GM12878 (cell line): Measurements from ENCODE around the gene MRPL44. TPM values are rescaled to one million over a fixed set of nuclear protein-coding genes. Genes with fewer than 3 reads are reported as not detected.

ENCODE experiments used
- ASH2L ChIP-seq: fragments of 300-600, 200-600 bp; sonication (generic); IDR thresholded peaks from 2 replicates; pipeline ENCODE4 v1.6.1; 2017; ENCODE audit warnings: low read depth, mild to moderate bottlenecking, borderline replicate concordance
- CHD2 ChIP-seq: IDR thresholded peaks from 2 replicates; pipeline ENCODE4 v1.6.1; 2011; ENCODE audit warnings: low read depth, low read length, improper control_type of control experiment, borderline replicate concordance
- E2F8 ChIP-seq: fragments of 450-650 bp; IDR thresholded peaks from 2 replicates; pipeline ENCODE4 v1.6.1; 2018; ENCODE audit warnings: mild to moderate bottlenecking, low read depth, moderate library complexity; ENCODE audit not compliant: partially characterized antibody
- EP300 ChIP-seq, 2 experiments: fragments of 150-350 bp in 1 of 2; IDR thresholded peaks; 2 replicates each; pipeline ENCODE4 v1.6.1; 2011 to 2012; ENCODE audit warnings: low read depth in 2 of 2, low read length in 2 of 2, borderline replicate concordance in 1 of 2, improper control_type of control experiment in 1 of 2, inconsistent platforms in 1 of 2; ENCODE audit not compliant: control insufficient read depth in 1 of 2
- IKZF1 ChIP-seq: fragments of 450-650 bp; conservative IDR thresholded peaks from 2 replicates; pipeline ENCODE4 v1.6.1; 2017; ENCODE audit warnings: antibody characterized with exemption, mild to moderate bottlenecking
- IKZF2 ChIP-seq, 2 experiments: fragments of 450-650 bp; IDR thresholded peaks; 2 replicates each; pipeline ENCODE4 v1.6.1; 2017; ENCODE audit warnings: mild to moderate bottlenecking in 2 of 2, moderate library complexity in 2 of 2
- JUND ChIP-seq: IDR thresholded peaks from 2 replicates; pipeline ENCODE4 v1.6.1; 2012; ENCODE audit warnings: low read depth, mild to moderate bottlenecking, low read length, improper control_type of control experiment, moderate library complexity
- MTA3 ChIP-seq: IDR thresholded peaks from 2 replicates; pipeline ENCODE4 v1.6.1; 2012; ENCODE audit warnings: low read length, inconsistent platforms, borderline replicate concordance
- MXI1 ChIP-seq: fragments of 150-350 bp; IDR thresholded peaks from 2 replicates; pipeline ENCODE4 v1.6.1; 2011; ENCODE audit warnings: low read depth, mild to moderate bottlenecking, inconsistent platforms, low read length, improper control_type of control experiment
- PML ChIP-seq: IDR thresholded peaks from 2 replicates; pipeline ENCODE4 v1.6.1; 2012; ENCODE audit warnings: low read length, inconsistent platforms
- POLR2AphosphoS5 ChIP-seq: IDR thresholded peaks from 2 replicates; pipeline ENCODE4 v1.6.1; 2011; ENCODE audit warnings: mild to moderate bottlenecking, low read length, inconsistent platforms
- PRDM15 ChIP-seq: fragments of 450-650 bp; formaldehyde crosslinking; IDR thresholded peaks from 2 replicates; pipeline ENCODE4 v1.4.0; 2020; ENCODE audit warnings: mild to moderate bottlenecking, moderate library complexity
- RUNX3 ChIP-seq: IDR thresholded peaks from 2 replicates; pipeline ENCODE4 v1.6.1; 2012; ENCODE audit warnings: low read length, inconsistent platforms
- SMAD1 ChIP-seq: fragments of 450-650 bp; IDR thresholded peaks from 2 replicates; pipeline ENCODE4 v1.6.1; 2018; ENCODE audit warnings: mild to moderate bottlenecking, low read depth; ENCODE audit not compliant: partially characterized antibody
- SREBF2 ChIP-seq: IDR thresholded peaks from 2 replicates; pipeline ENCODE4 v1.6.1; 2012; ENCODE audit warnings: mild to moderate bottlenecking, low read length
- ZBTB11 ChIP-seq: fragments of 450-650 bp; formaldehyde crosslinking; IDR thresholded peaks from 2 replicates; pipeline ENCODE4 v1.5.0; 2022; ENCODE audit warnings: mild to moderate bottlenecking, missing genetic modification characterization
- ZBTB33 ChIP-seq: fragments of 450-650 bp; IDR thresholded peaks from 2 replicates; pipeline ENCODE4 v1.6.1; 2017; ENCODE audit warnings: mild to moderate bottlenecking
- ZSCAN29 ChIP-seq: fragments of 450-650 bp; IDR thresholded peaks from 2 replicates; pipeline ENCODE4 v1.6.1; 2017; ENCODE audit warnings: mild to moderate bottlenecking, moderate library complexity
- polyA plus RNA-seq, 11 experiments: library from polyadenylated mRNA; depleted of rRNA in 4 of 11; unstranded in 6 of 11; stranded (reverse) in 5 of 11; fragments of >200 nt; fragmentation: Nextera tagmentation in 4 of 11; fragmentation: Illumina TruSeq in 1 of 11; extraction: Ambion mirVana in 4 of 11; extraction: Trizol in 1 of 11; gene quantifications; 1 replicate in 1 of 11; 2 replicates in 10 of 11; pipeline versions ENCODE4 v1.2.1 to v1.2.3, GENCODE V29; 2011 to 2016; ENCODE audit warnings: inconsistent platforms in 2 of 11, missing spikeins in 2 of 11, low read depth in 1 of 11
- total RNA-seq, 4 experiments: library from RNA; depleted of rRNA in 3 of 4; stranded (reverse); fragments of >200 nt in 3 of 4; fragmentation: Illumina TruSeq in 1 of 4; extraction: Trizol in 1 of 4; gene quantifications; 2 replicates each; pipeline versions ENCODE4 v1.2.1 to v1.2.3, GENCODE V29; 2013 to 2021

The MRPL44 gene
- total and polyA plus RNA-seq, 10 of the 15 experiments (the other 5 are each of a cell fraction or from before 2014, with no cell fraction given) = 18.3 to 44.3 (median 37.5) TPM

- TF ChIP-seq PRDM15 (CRISPR knock-in tag) = no peak
- TF ChIP-seq ASH2L = no peak
- TF ChIP-seq E2F8 = no peak
- TF ChIP-seq POLR2AphosphoS5 = no peak; the same call in 1 of the 2 replicates
- no peak for TF ChIP-seq PML
- TF ChIP-seq CHD2 = 0 out of 2 replicates have a peak, but pooled peaks have one; percentile 54
- TF ChIP-seq JUND = peak; percentile 45; the same call in 1 of the 2 replicates
- no peak for TF ChIP-seq ZBTB33
- peak; percentile 88 to 90 for TF ChIP-seq IKZF2 (IDR thresholded peaks at IDR 0.05)
- TF ChIP-seq ZBTB11 (CRISPR knock-in tag) = no peak
- TF ChIP-seq RUNX3 = peak; percentile 83
- peak; percentile 67 to 86; a peak in 3 of 4 replicates for TF ChIP-seq EP300 (IDR thresholded peaks at IDR 0.05; ENCODE audit: borderline replicate concordance in 1 of 2, control insufficient read depth in 1 of 2, low read depth in 2 of 2, low read length in 2 of 2)
- peak; percentile 83 for TF ChIP-seq IKZF1
- TF ChIP-seq MTA3 = no peak
- TF ChIP-seq SMAD1 = peak; percentile 38
- no peak for TF ChIP-seq ZSCAN29
- TF ChIP-seq SREBF2 = no peak
- peak; percentile 55 for TF ChIP-seq MXI1
Observed at GRCh38 chr2:223941579-223942277, 15.5 kb upstream of the MRPL44 start (continued).
